Measurements from ENCODE around the gene ULK1. TPM values are rescaled to one million over a fixed set of nuclear protein-coding genes. Genes with fewer than 3 reads are reported as not detected.

The ULK1 gene
- total RNA-seq, 1 experiment from 2014 or later = 21.7 TPM

- no TSS peak for BruUV-seq (replicated peaks)
- H3K27ac Mint-ChIP-seq (ENCODE audit: low read depth, unreplicated experiment) = no peak overlapping the region
- ChIA-PET POLR2A (no interaction called here), CTCF (interaction anchor here (0.7 kb wide), 2 partner anchors 32 to 120 kb away, joined by 3 to 4 read pairs; no protein-coding TSS in a partner anchor)
- intact Hi-C loops (cut with micrococcal nuclease) = no loop called here
- no peak for DNase-seq (ENCODE audit: unreplicated experiment)
- no peak for TF ChIP-seq CTCF (IDR thresholded peaks at IDR 0.05; ENCODE audit: unreplicated experiment)
- no peaks in the 10 kb centered on the region for H3K27me3 Mint-ChIP-seq (ENCODE audit: insufficient read depth, unreplicated experiment)
- no peak overlapping the region for H3K4me3 Mint-ChIP-seq (ENCODE audit: unreplicated experiment)
- peaks cover 9% of the 10 kb centered on the region for H3K4me1 Mint-ChIP-seq (ENCODE audit: insufficient read depth, unreplicated experiment)
- no peaks in the 10 kb centered on the region for H3K9me3 Mint-ChIP-seq (ENCODE audit: unreplicated experiment)
- H3K36me3 Mint-ChIP-seq (ENCODE audit: insufficient read depth, unreplicated experiment) = peaks cover 48% of the 10 kb centered on the region
Observed at GRCh38 chr12:131915823-131916222, 21.4 kb downstream of the ULK1 start.

GRCh38 chr12:131916306-131917138 is 22.1 kb downstream of the ULK1 start:
- TF ChIP-seq CTCF (IDR thresholded peaks at IDR 0.05; ENCODE audit: unreplicated experiment) = no peak
- H3K36me3 Mint-ChIP-seq (ENCODE audit: insufficient read depth, unreplicated experiment) = peaks cover 52% of the 10 kb centered on the region
- no peaks in the 10 kb centered on the region for H3K27me3 Mint-ChIP-seq (ENCODE audit: insufficient read depth, unreplicated experiment)
- no peak overlapping the region for H3K27ac Mint-ChIP-seq (ENCODE audit: low read depth, unreplicated experiment)
- POLR2A ChIA-PET = no interaction called here
- no peak for DNase-seq (ENCODE audit: unreplicated experiment)
- H3K9me3 Mint-ChIP-seq (ENCODE audit: unreplicated experiment) = no peaks in the 10 kb centered on the region
- BruUV-seq (replicated peaks) = no TSS peak
- peaks cover 9% of the 10 kb centered on the region for H3K4me1 Mint-ChIP-seq (ENCODE audit: insufficient read depth, unreplicated experiment)
- H3K4me3 Mint-ChIP-seq (ENCODE audit: unreplicated experiment) = no peak overlapping the region
- CTCF ChIA-PET = interaction anchor here (0.7 kb wide), 2 partner anchors 33 to 119 kb away, joined by 3 to 4 read pairs; no protein-coding TSS in a partner anchor
- intact Hi-C loops (cut with micrococcal nuclease) = no loop called here

GRCh38 chr12:131917139-131917710 is 22.8 kb downstream of the ULK1 start:
- POLR2A ChIA-PET = no interaction called here
- Mint-ChIP-seq H3K4me3 (ENCODE audit: unreplicated experiment) (no peak overlapping the region), H3K27ac (ENCODE audit: low read depth, unreplicated experiment) (no peak overlapping the region), H3K4me1 (ENCODE audit: insufficient read depth, unreplicated experiment) (peaks cover 6% of the 10 kb centered on the region), H3K36me3 (ENCODE audit: insufficient read depth, unreplicated experiment) (peaks cover 53% of the 10 kb centered on the region), H3K9me3 (ENCODE audit: unreplicated experiment) (no peaks in the 10 kb centered on the region), H3K27me3 (ENCODE audit: insufficient read depth, unreplicated experiment) (no peaks in the 10 kb centered on the region)
- CTCF ChIA-PET = interaction anchor here (1.2 kb wide), 1 partner anchor 81 kb away, joined by 5 read pairs; no protein-coding TSS in a partner anchor
- DNase-seq (ENCODE audit: unreplicated experiment) = no peak
- intact Hi-C loops (cut with micrococcal nuclease) = no loop called here
- BruUV-seq (replicated peaks) = no TSS peak
- no peak for TF ChIP-seq CTCF (IDR thresholded peaks at IDR 0.05; ENCODE audit: unreplicated experiment)

DNA sequence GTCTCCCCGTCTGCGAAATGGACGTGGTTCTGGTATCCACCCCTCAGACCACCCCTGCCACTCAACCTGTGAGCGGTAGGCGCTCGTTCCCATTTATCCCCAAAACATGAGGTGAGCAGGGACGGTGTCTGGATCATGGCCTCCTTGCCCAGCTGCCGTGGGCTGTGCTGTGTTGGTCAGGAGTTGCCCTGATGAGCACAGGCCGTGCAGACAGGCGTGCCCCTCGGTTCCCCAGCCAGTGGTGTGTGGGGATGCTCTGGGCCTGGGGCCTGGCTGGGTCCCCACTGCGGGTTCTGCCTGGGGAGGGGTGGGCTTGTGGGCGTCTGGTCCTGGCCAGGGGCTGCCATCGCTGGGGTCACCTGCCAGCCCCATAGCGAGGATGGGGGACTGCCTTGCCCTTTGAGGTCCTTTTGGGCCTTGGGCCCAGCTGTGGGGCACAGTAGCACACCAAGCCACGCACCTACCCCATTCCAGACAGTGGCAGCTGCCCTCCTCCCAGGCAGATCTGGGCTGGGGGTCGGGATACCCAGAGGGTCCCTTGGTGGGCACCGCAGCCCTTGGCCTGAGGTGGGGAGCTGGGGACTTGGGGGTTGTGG is 23.4 kb downstream of the ULK1 start:
- H3K4me1 Mint-ChIP-seq (ENCODE audit: insufficient read depth, unreplicated experiment) = no peaks in the 10 kb centered on the region

More for the DNA sequence above, 23.4 kb downstream of the ULK1 start:
- Mint-ChIP-seq H3K36me3 (ENCODE audit: insufficient read depth, unreplicated experiment) (peaks cover 47% of the 10 kb centered on the region), H3K4me3 (ENCODE audit: unreplicated experiment) (no peak overlapping the region), H3K9me3 (ENCODE audit: unreplicated experiment) (no peaks in the 10 kb centered on the region), H3K27ac (ENCODE audit: low read depth, unreplicated experiment) (no peak overlapping the region), H3K27me3 (ENCODE audit: insufficient read depth, unreplicated experiment) (no peaks in the 10 kb centered on the region)
- ChIA-PET POLR2A (no interaction called here), CTCF (interaction anchor here (1.2 kb wide), 1 partner anchor 82 kb away, joined by 5 read pairs; no protein-coding TSS in a partner anchor)
- intact Hi-C loops (cut with micrococcal nuclease) = no loop called here
- no peak for TF ChIP-seq CTCF (IDR thresholded peaks at IDR 0.05; ENCODE audit: unreplicated experiment)
- DNase-seq (ENCODE audit: unreplicated experiment) = no peak
- BruUV-seq (replicated peaks) = no TSS peak

Data from MCF 10A (cell line).